Adrenal gland (tissue), 5 donors: ENCODE data around the gene NCKAP5L.

Experiments
- POLR2A ChIP-seq, 2 donors: fragments of 450-650 bp; IDR thresholded peaks; one replicate each; pipeline ENCODE4 v1.6.1; 2017; ENCODE audit warnings: antibody characterized with exemption in 2 of 2, mild to moderate bottlenecking in 2 of 2, moderate library complexity in 1 of 2
- TF ChIP-seq, protein P1 (sequence below), 6 experiments: fragments of 450-650 bp in 4 of 6; fragments of 200-600 bp in 2 of 6; sonication (generic) in 1 of 6; IDR thresholded peaks; 1 replicate in 5 of 6; 2 replicates in 1 of 6; pipeline versions ENCODE4 v1.5.1 to v1.8.0; 2016 to 2021; ENCODE audit warnings: antibody characterized with exemption in 6 of 6, mild to moderate bottlenecking in 2 of 6, moderate library complexity in 1 of 6
- donor health status: DM: no; HTN: no; CAD: no.

DNA sequence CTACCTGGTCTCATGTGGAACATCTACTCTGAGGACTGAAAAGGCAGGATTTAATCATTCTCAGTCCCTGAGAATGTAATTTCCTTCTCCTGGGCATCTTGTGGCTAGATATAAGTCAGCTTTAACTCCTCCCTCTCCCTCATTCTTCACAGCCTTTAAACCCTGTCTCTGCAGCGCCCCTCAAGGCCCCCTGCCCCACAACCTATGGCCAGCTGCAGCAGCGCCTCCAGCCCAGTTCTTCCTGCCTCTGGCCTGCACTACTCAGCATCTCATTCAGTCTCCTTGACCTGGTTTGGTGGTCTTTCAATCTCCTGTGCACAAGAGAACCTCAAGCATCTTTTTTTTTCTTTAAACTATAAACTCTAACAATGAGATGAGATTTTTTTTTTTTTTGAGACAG lies 29.3 kb downstream of the NCKAP5L start:
- TF ChIP-seq, protein P1, sequence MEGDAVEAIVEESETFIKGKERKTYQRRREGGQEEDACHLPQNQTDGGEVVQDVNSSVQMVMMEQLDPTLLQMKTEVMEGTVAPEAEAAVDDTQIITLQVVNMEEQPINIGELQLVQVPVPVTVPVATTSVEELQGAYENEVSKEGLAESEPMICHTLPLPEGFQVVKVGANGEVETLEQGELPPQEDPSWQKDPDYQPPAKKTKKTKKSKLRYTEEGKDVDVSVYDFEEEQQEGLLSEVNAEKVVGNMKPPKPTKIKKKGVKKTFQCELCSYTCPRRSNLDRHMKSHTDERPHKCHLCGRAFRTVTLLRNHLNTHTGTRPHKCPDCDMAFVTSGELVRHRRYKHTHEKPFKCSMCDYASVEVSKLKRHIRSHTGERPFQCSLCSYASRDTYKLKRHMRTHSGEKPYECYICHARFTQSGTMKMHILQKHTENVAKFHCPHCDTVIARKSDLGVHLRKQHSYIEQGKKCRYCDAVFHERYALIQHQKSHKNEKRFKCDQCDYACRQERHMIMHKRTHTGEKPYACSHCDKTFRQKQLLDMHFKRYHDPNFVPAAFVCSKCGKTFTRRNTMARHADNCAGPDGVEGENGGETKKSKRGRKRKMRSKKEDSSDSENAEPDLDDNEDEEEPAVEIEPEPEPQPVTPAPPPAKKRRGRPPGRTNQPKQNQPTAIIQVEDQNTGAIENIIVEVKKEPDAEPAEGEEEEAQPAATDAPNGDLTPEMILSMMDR (IDR thresholded peaks at IDR 0.05), result no peak
- no peak for TF ChIP-seq POLR2A (IDR thresholded peaks at IDR 0.05)
